Forelimb muscle (tissue), 1 donor: Measurements from ENCODE around the gene BRSK2. TPM values are rescaled to one million over a fixed set of nuclear protein-coding genes. Genes with fewer than 3 reads are reported as not detected.

Source experiments
- DNase-seq: peaks from one replicate; pipeline ENCODE4 v3.0.0-alpha.2; 2013; ENCODE audit warnings: low read depth
- polyA plus RNA-seq: library from polyadenylated mRNA; unstranded; fragments of 120-200 nt; gene quantifications from one replicate; pipeline ENCODE4 v1.2.1, GENCODE V29; 2013; ENCODE audit not compliant: insufficient read length

Gene BRSK2
- polyA plus RNA-seq, 1 donor = 1.2 TPM

DNA sequence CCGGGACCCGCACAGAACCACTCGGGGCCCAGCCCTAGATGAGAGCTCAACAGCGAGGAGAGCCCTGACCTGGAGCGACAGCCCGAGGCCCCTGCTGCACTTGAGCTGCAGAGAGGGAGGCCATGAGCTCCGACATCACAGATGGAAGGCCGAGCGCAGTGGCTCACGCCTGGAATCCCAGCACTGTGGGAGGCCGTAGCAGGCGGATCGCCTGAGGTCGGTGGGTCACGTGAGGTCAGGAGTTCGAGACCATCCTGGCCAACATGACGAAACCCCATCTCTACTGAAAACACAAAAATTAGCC lies 13.8 kb upstream of the BRSK2 start:
- no peak for DNase-seq

DNA sequence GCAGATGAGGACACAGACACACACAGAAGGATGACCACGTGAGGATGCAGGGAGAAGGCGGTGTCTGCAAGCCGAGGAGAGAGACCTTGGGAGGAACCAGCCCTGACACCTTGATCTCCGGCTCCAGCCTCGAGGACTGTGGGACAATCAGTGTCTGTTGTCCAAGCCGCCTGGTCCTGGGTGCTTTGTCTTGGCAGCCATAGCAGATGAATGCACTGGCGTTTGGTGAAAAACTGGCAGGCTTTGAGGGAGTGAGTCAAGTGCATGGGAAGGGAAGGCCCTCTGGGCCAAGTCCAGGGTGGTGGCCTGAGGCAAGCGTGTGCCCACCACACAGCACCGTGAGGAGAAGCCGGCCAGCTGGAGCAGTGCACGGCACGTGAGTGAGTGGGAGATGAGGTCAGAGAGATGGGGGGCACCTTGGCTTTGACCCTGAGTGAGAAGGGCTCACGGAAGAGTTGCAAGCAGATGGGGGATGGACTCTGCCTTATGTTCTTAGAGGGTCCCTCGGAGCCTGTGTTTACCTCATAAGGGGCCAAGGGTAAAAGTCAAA lies 12.4 kb upstream of the BRSK2 start:
- no peak for DNase-seq

DNA sequence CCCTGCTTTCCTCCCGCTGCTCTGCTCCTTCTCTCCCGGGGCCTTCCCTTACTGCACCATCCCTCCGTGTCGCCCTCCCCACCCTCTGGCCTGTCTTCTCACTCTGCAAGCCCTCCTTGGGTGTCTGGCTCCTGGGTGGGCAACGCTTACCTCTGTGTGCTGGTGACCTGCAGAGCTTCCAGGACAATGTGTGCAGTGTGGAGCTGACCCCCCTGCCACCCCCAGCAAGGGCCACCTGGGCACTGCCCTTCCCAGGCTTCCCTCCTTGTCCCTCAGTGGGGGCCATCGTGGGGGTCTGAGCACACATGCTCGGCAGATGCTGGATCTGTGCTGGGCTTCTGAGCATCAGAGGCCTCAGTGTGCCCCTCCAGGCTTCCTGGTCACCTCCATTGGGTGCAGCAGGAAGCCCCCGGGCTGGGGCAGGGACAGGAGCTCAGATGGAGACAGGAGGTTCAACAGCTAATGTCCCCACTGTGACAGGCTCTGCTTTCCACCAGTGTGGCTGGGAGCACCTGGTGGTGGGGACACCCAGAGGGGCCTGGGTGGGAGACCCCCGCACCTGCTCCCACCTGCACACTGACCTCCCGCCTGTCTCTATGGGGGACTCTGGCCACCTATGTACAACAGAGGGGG lies 7.8 kb upstream of the BRSK2 start:
- DNase-seq = no peak

DNA sequence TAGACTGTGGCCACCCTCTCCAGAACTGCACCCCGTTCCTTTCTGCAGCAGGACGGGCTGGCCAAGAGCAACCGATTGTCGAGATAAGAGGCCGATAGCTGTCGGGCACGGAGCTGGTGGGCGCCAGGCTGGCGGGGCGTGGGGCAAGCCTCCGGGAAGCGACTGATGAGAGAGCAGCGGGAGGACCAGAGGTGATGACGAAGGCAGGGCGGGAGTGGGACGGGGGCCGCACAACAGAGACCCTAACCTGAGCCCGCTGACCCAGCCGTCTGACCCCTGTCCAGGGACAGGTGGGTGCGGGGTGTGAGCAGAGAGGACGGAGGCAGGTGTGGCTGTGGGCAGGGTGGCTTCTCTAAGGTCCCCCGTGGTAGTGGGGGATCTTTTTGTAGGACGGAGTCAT lies 7.3 kb upstream of the BRSK2 start:
- no peak for DNase-seq

DNA sequence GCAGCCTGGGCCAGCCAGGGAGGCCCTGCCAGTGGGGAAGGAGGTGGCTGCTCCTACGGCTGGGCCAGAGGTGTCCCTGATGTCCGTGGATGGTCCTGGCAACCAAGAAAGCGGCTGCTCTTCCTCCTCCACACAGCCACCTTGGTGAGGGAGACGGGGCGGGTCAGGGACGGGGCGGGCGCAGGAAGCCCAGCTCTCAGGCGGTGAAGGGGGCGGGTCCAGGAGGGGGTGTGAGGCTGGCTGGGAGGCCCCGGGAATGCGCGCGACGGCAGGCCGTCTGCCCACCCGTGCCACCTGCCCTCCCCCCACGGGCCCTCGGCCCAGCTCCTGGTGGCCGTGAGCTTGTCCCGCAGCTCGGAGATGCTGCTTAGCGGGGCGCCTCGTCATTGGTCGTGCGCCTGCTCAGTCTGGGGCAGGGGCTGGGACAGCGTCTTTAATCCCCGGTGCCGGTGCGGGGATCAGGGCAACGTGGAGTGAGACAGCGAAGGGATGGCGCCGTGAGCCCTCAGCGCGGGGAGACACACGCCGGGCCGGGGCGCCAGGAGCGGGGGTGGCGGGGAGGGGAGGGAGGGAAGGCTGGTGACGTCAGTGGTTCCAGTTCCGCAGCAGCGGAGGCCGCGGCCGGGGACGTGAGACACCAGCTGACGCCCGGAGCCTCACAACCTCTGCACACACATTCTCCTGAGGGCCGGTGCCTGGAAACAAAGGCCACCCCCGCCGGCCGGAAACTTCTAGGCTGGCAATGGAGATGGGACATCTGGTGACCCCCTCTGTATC lies 6.7 kb upstream of the BRSK2 start:
- peak; percentile 55 for DNase-seq

DNA sequence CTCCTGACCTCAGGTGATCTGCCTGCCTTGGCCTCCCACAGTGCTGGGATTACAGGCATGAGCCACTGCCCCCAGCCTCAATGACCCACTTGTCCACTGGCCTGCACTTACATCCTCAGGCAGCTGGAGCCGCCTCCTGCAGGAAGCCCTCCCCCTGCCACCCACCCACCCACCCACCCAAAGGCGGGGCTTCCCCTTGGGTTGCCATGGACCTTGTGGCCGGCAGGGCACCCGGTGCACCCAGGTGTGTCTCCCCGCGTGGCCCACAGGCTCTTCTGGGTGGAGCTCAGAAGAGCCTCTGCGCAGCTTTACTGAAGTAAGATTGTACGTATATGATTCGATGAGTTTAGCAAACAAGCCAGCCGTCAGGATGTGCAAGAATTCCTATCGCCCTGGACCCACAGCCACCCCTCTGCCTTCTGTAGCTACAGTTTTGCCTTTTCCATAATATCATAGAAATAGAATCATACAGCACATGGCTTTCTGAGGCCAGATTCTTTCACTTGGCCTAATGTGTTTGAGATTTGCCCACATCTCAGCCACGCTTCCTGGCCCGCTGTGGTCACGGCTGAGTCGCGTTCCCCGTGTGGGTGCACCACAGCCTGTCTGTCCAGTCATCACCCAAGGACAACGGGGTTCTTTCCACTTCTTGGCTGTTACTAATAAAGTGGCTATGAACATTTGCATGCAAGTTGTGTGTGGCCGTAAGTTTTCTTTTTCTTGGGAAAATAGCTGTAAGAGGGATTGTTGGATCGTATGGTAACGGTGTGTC lies 5.3 kb upstream of the BRSK2 start:
- DNase-seq = no peak

DNA sequence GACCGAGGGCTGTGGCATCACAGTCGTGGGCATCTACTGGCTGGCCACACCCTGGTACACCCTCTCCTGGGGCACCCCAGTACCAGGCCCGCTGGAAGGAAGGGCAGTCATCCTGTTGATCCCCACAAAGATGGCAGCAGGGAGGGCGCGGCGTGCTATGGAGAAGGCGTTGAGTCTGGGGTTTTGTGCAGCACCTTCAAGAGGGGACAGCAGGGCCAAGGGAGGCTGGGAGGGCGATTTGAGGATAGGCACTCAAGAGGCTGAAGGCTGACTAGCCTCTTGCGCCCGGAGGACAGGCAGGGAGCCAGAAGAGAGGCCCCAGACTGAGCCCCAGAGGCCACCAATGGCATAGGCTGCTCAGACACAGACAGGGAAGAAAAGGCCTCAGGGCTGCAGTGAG lies 2.2 kb upstream of the BRSK2 start:
- no peak for DNase-seq

DNA sequence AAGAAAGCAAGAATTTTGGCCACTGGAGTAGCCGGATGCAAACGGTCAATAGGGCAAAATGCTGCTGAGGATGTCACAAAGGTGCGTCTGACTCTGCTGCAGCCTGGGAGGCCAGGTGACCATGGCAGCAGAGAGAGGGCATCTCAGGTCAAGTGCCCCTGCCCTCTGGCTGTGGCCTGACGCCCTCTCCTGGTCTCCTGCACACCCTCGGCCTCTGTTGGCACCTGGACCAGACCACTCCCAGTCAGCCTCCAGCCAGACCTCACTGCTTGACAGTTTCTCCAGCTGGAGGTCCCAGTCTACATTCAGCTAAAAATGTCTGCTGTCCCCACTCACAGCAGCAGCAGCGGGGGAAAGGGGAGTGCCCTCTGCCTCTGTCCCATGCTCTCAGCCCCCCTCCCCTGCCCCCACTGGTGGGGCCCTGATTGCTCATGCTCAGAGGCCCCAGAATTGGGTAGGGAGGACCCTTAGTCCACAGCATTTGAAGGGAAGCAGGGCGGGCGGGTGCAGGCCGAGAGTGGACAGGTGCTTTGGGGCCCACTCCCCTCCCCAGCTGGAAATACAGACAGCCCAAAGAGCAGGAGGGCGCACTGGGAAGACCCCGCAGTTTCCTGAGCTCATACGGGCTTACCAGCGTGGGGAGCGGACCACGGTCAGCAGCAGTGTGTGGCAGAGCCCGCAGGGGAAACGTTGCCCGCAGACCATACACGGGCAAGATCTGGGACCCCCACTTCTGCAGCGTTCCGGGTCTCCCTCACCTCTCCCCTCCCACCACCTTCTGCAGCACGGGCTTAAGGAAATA lies 1.6 kb upstream of the BRSK2 start:
- no peak for DNase-seq

DNA sequence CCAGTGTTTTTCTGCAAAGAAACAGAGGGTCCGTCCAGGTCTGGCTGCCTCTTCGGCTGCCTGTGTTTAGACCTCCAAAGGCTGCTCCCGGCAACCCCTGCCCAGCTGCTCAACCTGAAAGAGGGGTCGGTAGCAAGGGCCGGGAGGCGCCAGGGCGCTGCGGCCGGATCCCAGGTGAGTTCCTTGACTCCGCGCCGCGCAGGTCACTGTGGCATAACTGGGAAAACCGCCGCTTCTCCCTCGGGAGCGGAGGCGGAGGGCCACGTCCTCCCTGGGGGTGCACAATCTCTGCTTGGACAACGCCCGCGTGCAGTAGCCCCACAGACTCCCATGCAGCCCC lies 1.0 kb upstream of the BRSK2 start:
- no peak for DNase-seq

DNA sequence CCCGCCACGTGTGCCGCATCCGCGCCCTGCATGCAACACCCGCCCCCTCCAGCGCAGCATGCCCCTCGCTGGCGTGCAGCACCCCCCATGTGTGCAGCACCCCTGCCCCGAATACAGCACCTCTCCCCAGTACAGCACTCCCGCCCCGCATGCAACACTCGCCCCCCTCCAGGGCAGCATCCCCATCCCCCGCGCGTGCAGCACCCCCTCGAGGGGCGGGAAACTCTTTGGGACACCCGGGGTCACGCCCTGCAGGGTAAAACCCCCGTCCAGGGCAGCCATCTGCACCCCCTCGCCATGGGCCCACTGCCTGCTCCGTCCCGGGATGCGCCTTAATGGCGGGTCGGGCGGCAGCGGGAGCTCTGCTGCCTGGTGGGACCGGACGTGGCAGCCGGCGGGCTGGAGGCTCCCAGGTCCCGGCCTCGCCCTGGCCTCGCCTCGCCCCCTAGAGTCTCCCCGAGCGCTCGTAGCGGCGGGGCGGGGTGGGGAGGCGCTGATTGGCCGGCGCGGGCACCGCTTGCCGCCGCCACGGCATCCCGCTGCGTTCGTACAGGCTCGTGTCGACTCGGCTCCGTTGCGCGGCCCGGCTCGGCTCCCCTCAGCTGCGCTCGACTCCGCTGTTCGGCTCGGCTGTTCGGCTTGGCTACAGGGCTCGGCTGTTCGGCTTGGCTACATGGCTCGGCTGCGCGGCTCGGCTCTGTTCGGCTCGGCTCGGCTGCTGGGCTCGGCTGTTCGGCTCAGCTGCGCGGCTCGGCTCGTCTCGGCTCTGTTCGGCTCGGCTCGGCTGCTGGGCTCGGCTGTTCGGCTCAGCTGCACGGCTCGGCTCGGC lies 417 bp upstream of the BRSK2 start:
- DNase-seq = peak; percentile 71

DNA sequence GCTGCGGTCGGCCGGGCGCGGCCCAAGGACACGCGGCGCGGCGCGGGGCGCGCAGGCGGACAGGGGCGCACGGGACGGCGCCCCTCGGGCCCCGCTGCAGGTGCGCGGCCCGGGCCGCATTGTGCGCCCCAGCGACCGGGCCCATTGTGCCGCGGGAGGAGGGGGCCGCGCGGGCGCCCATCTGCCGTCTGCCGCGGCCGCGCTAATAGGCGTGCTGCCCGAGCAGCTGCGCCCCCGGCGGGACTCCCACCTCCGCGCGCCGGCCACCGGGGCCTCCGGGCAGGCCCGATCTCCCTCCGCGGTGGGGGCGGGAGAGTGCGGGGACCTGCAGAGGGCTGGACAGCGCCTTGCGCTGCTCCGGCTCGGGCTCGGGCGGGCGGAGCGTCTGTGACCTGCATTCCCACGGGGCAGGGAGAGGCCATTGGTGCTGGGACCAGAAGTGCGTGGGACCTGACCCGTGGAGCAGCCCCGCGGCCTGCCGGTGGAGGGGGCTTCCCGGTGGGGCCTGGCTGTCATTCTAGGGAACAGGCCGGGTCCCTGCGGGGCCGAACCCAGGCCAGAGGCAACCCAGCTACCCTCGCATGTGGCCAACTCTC lies 933 bp downstream of the BRSK2 start:
- no peak for DNase-seq

DNA sequence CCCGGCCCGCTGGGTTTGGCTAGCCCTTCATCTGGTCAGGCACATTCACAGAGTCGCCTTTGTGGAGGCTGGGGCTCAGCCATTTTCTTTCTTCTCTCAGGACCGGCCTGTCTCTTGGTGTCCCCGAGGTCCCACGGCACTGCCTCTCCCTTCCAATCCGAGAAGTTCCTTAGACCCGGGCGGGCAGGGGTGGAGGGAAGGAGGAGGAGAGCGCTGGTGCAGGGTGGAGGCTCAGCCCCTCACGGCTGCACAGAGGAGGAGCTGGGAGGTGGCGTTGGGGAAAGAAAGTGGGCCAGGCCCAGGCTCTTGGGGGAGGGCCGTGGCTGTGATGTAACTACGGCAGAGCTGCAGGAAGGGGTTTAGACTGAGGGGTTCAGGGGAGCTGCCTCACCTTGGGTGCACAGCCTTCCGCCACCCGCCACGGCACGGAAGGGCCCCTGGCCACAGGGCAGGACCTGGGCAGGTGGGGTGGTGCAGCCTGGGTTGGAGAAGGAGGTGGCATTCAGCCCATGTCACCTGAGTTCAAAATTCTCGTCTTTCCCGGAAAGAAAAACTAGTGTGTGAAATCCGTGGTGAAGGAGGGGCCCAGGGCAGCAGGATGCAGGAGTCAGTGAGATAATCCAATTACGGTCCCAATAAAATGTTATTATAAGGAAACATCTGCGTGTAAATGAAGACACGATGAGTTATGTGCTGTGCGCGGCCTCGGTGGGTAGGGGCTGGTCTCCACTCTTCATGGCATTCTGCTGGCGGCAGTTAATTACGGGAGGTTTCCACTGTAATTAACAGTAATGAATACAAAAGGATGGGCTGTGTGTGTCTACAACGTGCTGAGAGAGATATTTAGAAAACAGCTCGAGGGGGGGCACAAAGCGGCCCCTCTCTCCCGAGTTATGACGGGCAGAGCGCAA lies 1.7 kb downstream of the BRSK2 start:
- DNase-seq = no peak

DNA sequence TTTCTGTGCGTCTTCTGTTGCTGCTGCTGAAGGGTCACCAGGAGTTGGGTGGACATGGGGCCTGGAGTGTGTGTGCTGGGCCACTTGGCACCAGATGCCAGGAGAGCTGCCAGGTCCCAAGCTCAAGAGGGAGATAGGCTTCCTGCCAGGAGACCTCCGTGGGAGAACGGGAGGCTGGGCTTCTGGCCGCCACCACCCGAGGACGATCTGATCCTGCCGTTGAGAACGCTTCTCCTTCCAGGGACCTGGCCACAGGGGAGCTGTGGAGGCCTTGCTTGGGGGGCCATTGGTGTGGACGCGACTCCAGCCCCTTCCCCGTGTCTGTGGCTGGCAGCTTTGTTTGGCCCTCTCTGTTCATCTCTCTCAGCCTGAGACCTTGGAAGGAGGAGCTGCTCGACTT lies 2.4 kb downstream of the BRSK2 start:
- DNase-seq = no peak

DNA sequence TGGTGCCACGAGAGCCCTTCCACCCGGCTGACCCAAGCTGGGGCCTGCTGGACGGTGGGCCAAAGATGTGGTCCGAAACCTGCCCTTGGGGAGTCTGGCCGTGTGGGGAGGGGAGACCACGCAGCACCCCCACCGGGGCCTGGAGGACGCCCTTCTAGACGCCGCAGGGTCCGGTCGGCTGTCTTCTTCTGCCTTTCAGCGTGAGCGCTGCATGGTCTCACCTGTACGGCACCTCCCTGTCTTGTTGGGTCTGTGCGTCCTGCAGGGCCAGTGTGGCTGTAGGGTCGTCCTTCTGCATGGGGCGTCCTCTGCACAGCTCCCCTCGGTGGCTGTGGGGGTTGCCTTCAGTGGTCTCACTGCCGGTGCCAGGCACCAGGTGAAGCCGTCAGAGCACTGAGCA lies 2.8 kb downstream of the BRSK2 start:
- DNase-seq = no peak

DNA sequence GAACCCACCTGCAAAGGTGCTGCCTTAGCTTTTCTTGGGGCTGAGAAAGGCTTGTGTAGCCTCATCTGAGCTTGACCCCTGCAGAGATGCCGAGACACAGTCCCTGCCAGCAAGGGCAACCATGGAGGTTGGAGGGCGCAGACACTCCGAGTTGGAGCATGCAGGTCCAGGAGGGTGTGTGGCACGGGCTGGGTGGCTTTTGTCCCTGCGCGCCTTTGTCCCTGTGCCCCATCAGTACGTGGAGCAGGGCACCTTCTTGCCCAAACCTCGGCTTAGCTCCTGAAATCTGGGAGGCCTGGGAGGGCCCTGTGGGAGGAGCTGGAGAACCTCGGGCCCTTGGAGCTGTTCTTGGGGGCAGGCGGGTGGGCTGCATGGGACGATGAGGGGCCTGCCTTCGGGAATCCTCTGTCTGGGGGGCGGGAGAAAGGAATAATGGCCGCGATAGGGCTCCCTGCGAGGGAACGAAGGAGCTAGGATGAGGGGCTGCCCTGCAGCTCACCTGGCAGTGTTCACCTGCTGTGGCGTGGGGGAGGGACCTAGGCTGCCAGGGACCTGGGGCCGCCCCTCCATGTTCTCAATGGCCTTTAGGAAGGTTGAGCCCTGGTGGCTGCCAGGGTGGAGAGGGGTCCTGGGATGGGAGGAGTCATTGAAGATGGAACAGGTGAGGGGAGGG lies 3.4 kb downstream of the BRSK2 start:
- DNase-seq = no peak

DNA sequence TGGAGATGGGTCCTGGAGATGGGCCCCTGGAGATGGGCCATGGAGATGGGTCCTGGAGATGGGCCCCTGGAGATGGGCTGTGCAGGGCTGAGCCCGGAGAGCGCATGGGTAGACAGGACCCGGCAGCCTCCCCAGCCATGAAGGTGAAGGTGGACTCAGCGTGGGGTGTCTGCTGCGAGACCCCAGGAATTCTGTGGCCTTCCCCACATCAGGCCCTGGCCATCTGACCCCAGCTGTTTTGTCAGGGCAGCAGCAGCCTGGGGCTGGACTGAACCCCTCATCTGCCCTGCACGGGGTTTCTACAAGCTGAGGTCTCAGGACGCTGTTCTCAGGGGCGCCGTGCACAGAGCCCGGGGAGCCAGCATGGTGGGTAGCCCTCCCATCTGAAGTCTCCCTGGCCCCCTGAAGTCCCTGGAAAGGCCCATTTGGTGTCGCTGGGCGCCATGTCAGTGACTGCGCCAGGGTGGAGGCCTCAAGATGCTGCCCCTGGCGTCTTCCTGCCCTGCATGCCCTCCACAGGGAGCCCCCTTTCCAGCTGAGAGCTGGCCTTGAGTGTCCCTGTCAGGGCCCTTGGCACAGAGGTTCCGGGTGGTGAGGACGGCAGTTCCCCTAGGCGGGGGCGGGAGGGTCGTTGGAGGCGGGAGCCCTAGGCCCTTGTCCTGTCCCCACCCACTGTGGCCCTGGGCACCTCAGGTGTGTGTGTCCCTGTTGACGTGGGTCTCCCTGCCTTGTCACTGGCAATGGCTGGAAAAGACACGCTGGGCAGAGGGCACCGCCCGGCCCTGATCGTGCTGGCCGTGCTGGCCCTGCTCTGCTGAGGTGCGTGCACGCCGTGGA lies 5.4 kb downstream of the BRSK2 start:
- no peak for DNase-seq

DNA sequence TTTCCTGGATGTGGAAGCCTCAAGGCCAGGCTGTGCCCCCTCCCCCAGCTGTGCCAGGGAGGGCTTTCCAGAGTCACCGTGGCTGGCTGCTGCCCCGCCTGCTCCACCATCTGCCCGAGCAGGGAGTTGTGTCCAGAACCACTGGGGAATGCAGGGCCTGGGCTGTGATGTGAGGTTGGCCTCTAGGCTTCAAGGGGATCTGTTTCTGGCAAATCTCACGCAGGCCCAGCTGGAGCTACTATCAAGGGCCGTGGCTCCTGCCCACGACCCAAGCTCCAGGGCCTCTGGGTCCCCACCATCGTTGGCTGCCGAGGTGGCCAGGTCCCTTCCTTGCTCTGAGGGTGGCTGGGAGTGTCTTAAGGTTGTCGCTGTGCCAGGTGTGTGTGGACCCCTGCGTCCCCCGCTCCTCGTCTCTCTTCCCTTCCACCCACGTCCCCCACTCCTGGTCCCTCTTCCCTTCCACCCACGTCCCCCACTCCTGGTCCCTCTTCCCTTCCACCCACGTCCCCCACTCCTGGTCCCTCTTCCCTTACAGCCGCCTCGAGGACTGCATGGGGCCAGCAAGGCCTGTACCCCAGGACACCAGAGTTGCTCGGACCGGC lies 6.1 kb downstream of the BRSK2 start:
- no peak for DNase-seq

DNA sequence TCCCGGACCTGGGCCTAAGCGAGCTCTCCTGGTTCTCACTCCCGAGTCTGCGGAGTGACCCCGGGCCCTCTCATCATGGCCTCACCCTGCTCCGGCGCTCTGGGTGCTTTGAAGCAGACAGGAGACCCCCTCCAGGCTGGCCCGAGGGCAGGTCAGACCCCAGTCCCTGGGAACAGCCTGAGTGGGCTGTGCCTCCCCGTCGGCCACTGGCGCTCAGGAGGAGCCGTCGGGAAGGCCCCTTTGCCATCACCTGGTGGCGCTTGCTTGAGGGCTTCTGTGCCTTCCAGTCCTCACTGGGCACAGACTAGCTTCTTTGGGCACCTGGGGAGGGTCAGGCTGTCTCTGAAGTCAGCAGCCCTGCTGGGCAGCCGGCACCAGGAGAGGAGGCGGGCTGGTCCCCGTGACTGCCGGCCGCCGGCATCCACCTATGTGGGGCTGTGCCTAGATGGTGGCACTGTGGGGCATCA lies 6.7 kb downstream of the BRSK2 start:
- no peak for DNase-seq
